ENCODE results near the gene KRTAP13-2.

KRTAP13-2 gene

GRCh38 chr21:30372139-30372770 is at the start of gene KRTAP13-2:
TSS of gene KRTAP13-2 (minus strand) at chr21:30372271. CDS start at chr21:30372213, 58 bp downstream.
- no peak for DNase-seq (ENCODE audit: low read depth)
- TF ChIP-seq CTCF (IDR thresholded peaks at IDR 0.05; ENCODE audit: low read depth, low read length, missing control alignments): no peak
- in situ Hi-C loops (cut with HindIII; ENCODE audit: low sequenced_read_pairs): loop anchor here (5.0 kb wide), 1 partner anchor 80 kb away; no protein-coding TSS in a partner anchor
- H3K4me3 ChIP-seq (ENCODE audit: low read depth, low read length): no peak within 1 kb of the TSS

- in situ Hi-C loops (cut with HindIII; ENCODE audit: low sequenced_read_pairs): no loop called here
- no peak overlapping the region for H3K4me3 ChIP-seq (ENCODE audit: low read depth, low read length)
- no peak for DNase-seq (ENCODE audit: low read depth)
- TF ChIP-seq CTCF (IDR thresholded peaks at IDR 0.05; ENCODE audit: low read depth, low read length, missing control alignments): no peak
These were observed 43.9 kb upstream of the KRTAP13-2 start for GRCh38 chr21:30415993-30416392.

DNA sequence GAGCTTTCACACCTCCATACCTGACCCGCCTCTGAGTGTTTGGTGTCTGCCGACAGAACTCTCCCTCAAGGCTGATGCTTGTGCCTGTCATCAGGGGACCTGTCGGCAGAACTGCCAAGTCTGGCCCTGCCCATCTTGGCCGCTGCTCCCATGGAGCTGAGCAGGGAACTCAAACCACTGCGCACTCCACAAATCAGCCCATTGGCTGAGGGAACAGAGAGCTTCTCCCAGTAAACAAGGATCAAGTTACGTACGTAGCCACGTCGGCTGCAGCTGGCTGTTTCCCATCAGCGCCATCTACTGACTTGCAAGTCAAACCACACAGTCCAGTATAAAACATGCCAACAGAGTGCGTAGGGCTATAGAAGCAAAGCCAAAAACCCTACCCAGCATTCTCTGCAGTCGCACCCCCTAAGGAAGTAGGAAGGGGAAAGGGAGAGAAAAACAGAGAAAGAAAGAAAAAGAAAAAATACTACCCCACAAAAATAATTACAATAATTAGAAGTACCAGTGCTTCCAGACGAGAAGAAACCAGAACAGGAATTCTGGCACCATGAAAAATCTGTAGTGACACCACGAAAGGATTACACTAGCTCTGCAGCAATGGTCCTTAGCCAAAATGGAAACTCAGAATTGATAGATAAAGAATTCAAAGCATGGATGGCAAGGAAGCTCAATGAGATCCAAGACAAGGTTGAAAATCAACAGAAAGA is 36.9 kb upstream of the KRTAP13-2 start:
- peak; percentile 64 for DNase-seq (ENCODE audit: low read depth)
- TF ChIP-seq CTCF (IDR thresholded peaks at IDR 0.05; ENCODE audit: low read depth, low read length, missing control alignments): peak; percentile 68
- no peak overlapping the region for H3K4me3 ChIP-seq (ENCODE audit: low read depth, low read length)
- in situ Hi-C loops (cut with HindIII; ENCODE audit: low sequenced_read_pairs): no loop called here

DNA sequence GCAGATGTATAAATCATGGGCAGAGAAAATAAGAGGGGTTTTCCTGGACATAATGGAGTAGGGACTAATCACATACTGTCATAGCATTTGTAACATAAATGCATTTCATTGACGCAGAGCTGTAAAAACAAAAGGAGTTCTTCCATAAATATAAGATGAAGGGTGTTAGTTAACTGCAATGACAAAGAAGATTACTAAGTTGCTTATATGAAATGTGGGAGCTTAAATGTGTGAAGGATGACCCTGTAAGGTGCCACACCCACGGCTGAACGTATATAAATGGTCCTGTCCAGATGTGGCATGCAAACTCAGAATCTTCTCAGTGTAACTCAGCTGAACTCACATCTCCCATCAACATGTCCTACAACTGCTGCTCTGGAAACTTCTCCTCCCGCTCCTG is 23.7 kb upstream of the KRTAP13-2 start, which contains the start of gene KRTAP13-1:
TSS of gene KRTAP13-1 (plus strand) at position 301 of the 400 bp plus-strand sequence. CDS start at position 357, 56 bp downstream.
- no peak for TF ChIP-seq CTCF (IDR thresholded peaks at IDR 0.05; ENCODE audit: low read depth, low read length, missing control alignments)
- no peak for DNase-seq (ENCODE audit: low read depth)
- H3K4me3 ChIP-seq (ENCODE audit: low read depth, low read length): no peak within 1 kb of the TSS
- in situ Hi-C loops (cut with HindIII; ENCODE audit: low sequenced_read_pairs): no loop called here

DNA sequence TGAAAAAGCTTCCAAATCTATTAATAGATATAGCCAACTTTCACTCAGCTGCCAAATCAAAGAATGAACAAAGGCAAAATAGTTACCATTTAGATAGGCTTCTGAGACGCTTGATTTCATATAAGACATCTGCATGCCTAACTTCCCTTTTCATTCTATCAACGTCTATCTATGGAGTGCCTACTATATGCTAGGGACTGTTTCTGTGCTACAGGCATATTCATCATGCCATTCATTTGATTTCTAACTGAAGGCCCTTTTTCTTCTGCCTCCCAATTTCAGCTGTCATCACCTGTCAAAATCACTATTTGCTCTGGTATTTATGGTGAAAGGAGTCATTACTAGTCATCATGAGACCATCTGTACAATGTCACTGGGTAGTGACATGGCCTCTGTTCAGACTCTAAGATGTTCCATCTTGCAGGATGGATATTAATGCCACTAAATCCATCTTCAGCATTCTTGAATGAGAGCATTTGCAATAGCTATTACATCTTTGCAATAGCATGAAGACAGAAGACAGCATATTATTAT is 19.5 kb upstream of the KRTAP13-2 start:
- in situ Hi-C loops (cut with HindIII; ENCODE audit: low sequenced_read_pairs): no loop called here
- no peak for DNase-seq (ENCODE audit: low read depth)
- H3K4me3 ChIP-seq (ENCODE audit: low read depth, low read length): no peak overlapping the region
- no peak for TF ChIP-seq CTCF (IDR thresholded peaks at IDR 0.05; ENCODE audit: low read depth, low read length, missing control alignments)

- in situ Hi-C loops (cut with HindIII; ENCODE audit: low sequenced_read_pairs): no loop called here
These were observed 10.1 kb upstream of the KRTAP13-2 start for GRCh38 chr21:30382201-30382600.

More at GRCh38 chr21:30382201-30382600, 10.1 kb upstream of the KRTAP13-2 start:
- TF ChIP-seq CTCF (IDR thresholded peaks at IDR 0.05; ENCODE audit: low read depth, low read length, missing control alignments): no peak
- H3K4me3 ChIP-seq (ENCODE audit: low read depth, low read length): no peak overlapping the region
- DNase-seq (ENCODE audit: low read depth): no peak
